Spleen (tissue), 11 donors: ENCODE measurements around the gene PTGIR. TPM values are rescaled to one million over a fixed set of nuclear protein-coding genes. Genes with fewer than 3 reads are reported as not detected.
"Not testable (repeated sequence)": the region's sequence is repeated elsewhere in the genome, so short reads cannot be mapped to it uniquely, and the experiment has no call there.

ENCODE experiments used
- DNase-seq: peaks from one replicate; pipeline ENCODE4 v3.0.0-alpha.2; 2020
- H3K27ac ChIP-seq, 8 donors: fragments of 200-600 bp; sonication (generic) in 7 of 8; 1 replicate in 4 of 8; 2 replicates in 4 of 8; pipeline versions ENCODE4 v1.5.0 to v1.8.0; 2016 to 2021; ENCODE audit warnings: inconsistent platforms in 4 of 8, mild to moderate bottlenecking in 4 of 8, moderate library complexity in 1 of 8
- H3K27me3 ChIP-seq, 7 donors: fragments of 200-600 bp; sonication (generic) in 6 of 7; replicated peaks in 1 of 7; 1 replicate in 4 of 7; 2 replicates in 3 of 7; pipeline versions ENCODE4 v1.5.0 to v1.8.0; 2016 to 2021; ENCODE audit warnings: inconsistent platforms in 3 of 7, mild to moderate bottlenecking in 1 of 7
- H3K36me3 ChIP-seq, 6 donors: fragments of 200-600 bp; sonication (generic) in 5 of 6; 1 replicate in 4 of 6; 2 replicates in 2 of 6; pipeline versions ENCODE4 v1.5.0 to v1.8.0; 2016 to 2021; ENCODE audit warnings: inconsistent platforms in 2 of 6
- H3K4me1 ChIP-seq, 6 donors: fragments of 200-600 bp; sonication (generic) in 5 of 6; 1 replicate in 3 of 6; 2 replicates in 3 of 6; pipeline versions ENCODE4 v1.5.0 to v1.8.0; 2016 to 2021; ENCODE audit warnings: inconsistent platforms in 3 of 6
- H3K4me3 ChIP-seq, 8 donors: fragments of 200-600 bp; sonication (generic) in 7 of 8; 1 replicate in 4 of 8; 2 replicates in 4 of 8; pipeline versions ENCODE4 v1.5.0 to v1.8.0; 2016 to 2021; ENCODE audit warnings: inconsistent platforms in 4 of 8, mild to moderate bottlenecking in 4 of 8, moderate library complexity in 2 of 8
- H3K9me3 ChIP-seq, 8 donors: fragments of 200-600 bp; sonication (generic) in 7 of 8; 1 replicate in 4 of 8; 2 replicates in 4 of 8; pipeline versions ENCODE4 v1.5.0 to v1.8.0; 2016 to 2021; ENCODE audit warnings: inconsistent platforms in 4 of 8
- CTCF ChIP-seq, 11 experiments: fragments of 200-600 bp in 7 of 11; fragments of 450-650 bp in 4 of 11; sonication (generic) in 4 of 11; IDR thresholded peaks in 8 of 11; conservative IDR thresholded peaks in 3 of 11; 1 replicate in 7 of 11; 2 replicates in 4 of 11; pipeline versions ENCODE4 v1.4.0 to v1.8.0; 2016 to 2021; ENCODE audit warnings: antibody characterized with exemption in 11 of 11, inconsistent platforms in 4 of 11, mild to moderate bottlenecking in 1 of 11
- POLR2A ChIP-seq, 3 donors: fragments of 450-650 bp; IDR thresholded peaks; one replicate each; pipeline ENCODE4 v1.5.1; 2017; ENCODE audit warnings: antibody characterized with exemption in 3 of 3, mild to moderate bottlenecking in 1 of 3
- POLR2AphosphoS5 ChIP-seq, 3 donors: sonication (generic); formaldehyde crosslinking; IDR thresholded peaks; one replicate each; pipeline ENCODE4 v1.5.1; 2017; ENCODE audit warnings: antibody characterized with exemption in 3 of 3
- WGBS, 5 donors: extraction: QIAGEN DNeasy Blood & Tissue Kit in 3 of 5; methylation state at CpG; one replicate each; pipeline versions ENCODE4 v1.1.5 to v1.1.7; 2013 to 2018; 5-methylcytosine and 5-hydroxymethylcytosine counted together
- intact Hi-C: fragments of 100-400 bp; cut with DNase I; formaldehyde crosslinking; loops from one replicate; pipeline ENCODE4 v1.15.0; 2023; ENCODE audit warnings: low total_unique reads
- polyA plus RNA-seq, 3 donors: library from polyadenylated mRNA; stranded (reverse); fragments of 200-250 nt; gene quantifications; one replicate each; pipeline ENCODE4 v1.2.1, GENCODE V29; 2013
- total RNA-seq, 7 donors: library from RNA; depleted of rRNA in 3 of 7; stranded (reverse); fragments of >200 nt in 3 of 7; fragmentation: NEBNext Ultra II Directional in 4 of 7; extraction: Animal tissue kit (Norgen Biotek cat#: 25700) in 4 of 7; gene quantifications; one replicate each; pipeline versions ENCODE4 v1.1.0 to v1.2.1, GENCODE V29; 2016 to 2021
- donor health status: healthy with polysubstance abuse.
- donor health status: DM: no; HTN: no; CAD: no; lungs with moderate emphysema.
- donor health status: DM: no; HTN: no; CAD: no.
- donor health status: Bipolar disorder and iron deficiency.
- donor health status: healthy.
- donor health status: DM: no; HTN: no; CAD: no.
- donor health status: DM: yes; HTN: yes; CAD: no.

PTGIR gene
- total and polyA plus RNA-seq, 10 donors, result 5.4 to 18.6 (median 7.9) TPM

DNA sequence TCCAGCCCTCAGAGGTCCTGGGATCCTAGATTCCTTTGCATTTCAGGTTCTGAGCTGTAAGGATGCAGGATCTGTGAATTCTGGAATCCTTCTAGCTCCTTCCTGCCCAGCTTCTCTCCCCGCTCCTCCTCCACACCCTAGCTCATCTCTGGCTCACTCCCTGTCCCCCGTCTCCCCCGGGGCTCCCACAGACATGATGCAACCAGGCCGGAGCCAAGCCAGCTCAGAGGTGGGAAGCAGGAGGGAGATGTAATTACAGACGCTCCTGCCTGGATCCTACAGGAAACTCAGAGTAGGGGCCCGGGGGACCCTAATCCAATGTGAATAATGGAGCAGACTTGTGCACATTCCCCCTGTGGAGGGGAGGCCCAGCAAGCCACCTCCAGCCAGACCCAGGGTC, 6.6 kb upstream of the PTGIR start:
- intact Hi-C loops, result no loop called here
- WGBS, 5 donors, result 53 to 87% (median 59%) methylated on average over 6 of the region's 6 CpGs
- Histone ChIP-seq H3K4me1 (peaks cover 7 to 70% (median 42%) of the 10 kb centered on the region in 6 donors), H3K4me3 (no peak overlapping the region), H3K27me3 (peaks cover 0 to 49% (median 7%) of the 10 kb centered on the region in 7 donors), H3K9me3 (no peaks in the 10 kb centered on the region), H3K27ac (peak overlapping the region in 1 of 8 donors; percentile 1), H3K36me3 (no peaks in the 10 kb centered on the region)
- TF ChIP-seq POLR2AphosphoS5 (IDR thresholded peaks at IDR 0.05) (no peak), POLR2A (IDR thresholded peaks at IDR 0.05) (no peak), CTCF (IDR thresholded peaks at IDR 0.05 in 8 of 11, conservative IDR thresholded peaks at IDR 0.05 in 3 of 11) (no peak)
- no peak for DNase-seq

DNA sequence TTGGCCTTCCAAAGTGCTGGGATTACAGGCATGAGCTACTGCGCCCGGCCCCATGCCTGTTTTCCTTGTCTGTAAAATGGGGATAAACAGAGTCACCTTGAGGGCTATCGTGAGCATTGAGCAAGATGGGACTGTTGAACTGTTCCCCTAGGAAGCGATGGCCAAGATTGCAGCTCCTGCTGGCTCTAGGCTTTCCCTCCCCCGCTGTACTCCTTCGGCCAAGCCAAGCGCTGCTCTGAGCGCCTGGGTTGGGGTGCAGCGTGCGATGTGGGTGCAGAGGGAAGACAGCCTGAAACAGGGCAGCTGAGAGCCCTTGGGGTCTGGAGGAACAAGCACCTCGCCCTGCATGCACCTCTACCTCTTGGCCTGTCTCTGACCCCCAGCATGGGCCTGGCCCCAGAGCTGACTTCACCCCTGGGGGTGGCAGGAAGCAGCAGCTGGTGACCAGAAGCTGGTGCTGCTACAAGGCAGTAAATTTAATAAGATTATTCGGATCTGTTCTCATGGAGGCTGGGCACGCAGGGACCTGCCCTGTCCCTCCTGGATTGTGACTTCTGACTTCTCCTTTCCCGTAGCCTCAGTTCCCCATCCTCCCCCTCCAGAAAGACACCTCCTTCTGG, 5.8 kb upstream of the PTGIR start:
- peak overlapping the region in 2 of 8 donors; percentile 17 to 67 for H3K27ac ChIP-seq
- no peaks in the 10 kb centered on the region for H3K36me3 ChIP-seq
- no peaks in the 10 kb centered on the region for H3K9me3 ChIP-seq
- no peak overlapping the region for H3K4me3 ChIP-seq
- H3K4me1 ChIP-seq, result peaks cover 7 to 70% (median 46%) of the 10 kb centered on the region in 6 donors
- H3K27me3 ChIP-seq, result peaks cover 0 to 42% (median 7%) of the 10 kb centered on the region in 7 donors
- intact Hi-C loops, result no loop called here
- no peak for DNase-seq
- TF ChIP-seq CTCF (IDR thresholded peaks at IDR 0.05 in 8 of 11, conservative IDR thresholded peaks at IDR 0.05 in 3 of 11) (no peak), POLR2AphosphoS5 (IDR thresholded peaks at IDR 0.05) (peak in 1 of 3 donors; percentile 22)
- WGBS, 5 donors, result 71 to 85% (median 83%) methylated on average over 11 to 14 of the region's 14 CpGs

- TF ChIP-seq POLR2AphosphoS5 (IDR thresholded peaks at IDR 0.05) (peak; percentile 79 to 83 (median 82)), CTCF (IDR thresholded peaks at IDR 0.05 in 8 of 11, conservative IDR thresholded peaks at IDR 0.05 in 3 of 11) (no peak), POLR2A (IDR thresholded peaks at IDR 0.05) (no peak)
- Histone ChIP-seq H3K9me3 (no peaks in the 10 kb centered on the region), H3K27ac (peak overlapping the region in 6 of 8 donors; percentile 9 to 67 (median 56)), H3K4me3 (no peak overlapping the region), H3K36me3 (no peaks in the 10 kb centered on the region), H3K4me1 (peaks cover 7 to 73% (median 51%) of the 10 kb centered on the region in 6 donors), H3K27me3 (peaks cover 0 to 34% (median under 1%) of the 10 kb centered on the region in 7 donors)
- intact Hi-C loops, result no loop called here
- DNase-seq, result peak; percentile 82
- 55 to 71% (median 64%) methylated on average over 13 to 15 of the region's 15 CpGs for WGBS, 5 donors
These were observed 4.7 kb upstream of the PTGIR start for GRCh38 chr19:46629546-46630025.

GRCh38 chr19:46628970-46629369, 4.1 kb upstream of the PTGIR start:
- peaks cover 7 to 73% (median 52%) of the 10 kb centered on the region in 6 donors for H3K4me1 ChIP-seq
- H3K4me3 ChIP-seq, H3K9me3 ChIP-seq, DNase-seq, H3K36me3 ChIP-seq, intact Hi-C loops: not testable (repeated sequence)
- H3K27me3 ChIP-seq, result peaks cover 0 to 31% (median 0%) of the 10 kb centered on the region in 7 donors
- peak overlapping the region in 4 of 8 donors; percentile 53 to 67 (median 58) for H3K27ac ChIP-seq
- WGBS, 5 donors, result 80 to 90% (median 80%) methylated on average over 7 of the region's 7 CpGs
